ENCODE data around the gene NISCH.

NISCH gene

DNA sequence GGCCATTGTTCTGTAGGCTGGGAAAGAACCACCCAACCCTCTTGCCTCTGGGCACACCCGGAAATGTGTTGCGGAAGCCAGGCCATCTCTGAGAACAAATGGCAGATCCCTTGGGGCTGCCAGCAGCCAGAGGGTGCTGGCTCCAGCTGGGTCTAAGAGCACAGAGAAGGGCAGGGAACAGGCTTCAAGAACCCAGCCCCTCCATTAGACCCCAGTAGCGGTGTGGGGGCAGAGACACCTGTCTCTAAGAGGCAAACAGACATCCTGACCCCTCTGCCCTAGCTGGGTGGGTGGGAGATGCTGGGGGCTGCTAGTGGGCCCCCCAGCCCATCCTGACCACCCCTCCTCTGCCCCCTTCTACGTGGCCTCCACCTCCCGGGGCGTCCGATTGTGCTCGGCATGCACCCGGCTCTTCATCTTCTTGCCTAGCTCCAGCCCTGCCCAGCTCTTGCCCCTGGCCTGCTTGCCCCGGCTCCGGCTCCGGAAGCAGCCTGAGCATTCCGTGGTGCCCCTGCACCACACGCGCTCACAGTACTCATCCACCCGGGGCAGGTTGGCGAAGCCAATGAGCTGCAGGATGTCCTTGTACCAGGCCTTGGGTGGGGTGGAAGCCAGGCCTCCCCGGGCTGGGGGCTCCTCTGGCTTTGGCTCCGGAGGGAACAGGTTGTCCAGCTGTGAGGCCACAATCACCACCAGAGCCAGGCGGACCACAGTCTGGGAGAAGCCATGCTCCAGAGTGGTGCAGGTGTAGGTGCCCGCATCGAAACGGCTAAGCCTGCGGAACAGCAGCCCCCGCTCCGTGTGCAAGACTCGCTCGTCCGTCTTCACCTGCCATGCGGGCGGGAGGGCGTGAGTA lies 19.9 kb upstream of the NISCH start:
- no peak for DNase-seq (ENCODE audit: low read depth)

DNA sequence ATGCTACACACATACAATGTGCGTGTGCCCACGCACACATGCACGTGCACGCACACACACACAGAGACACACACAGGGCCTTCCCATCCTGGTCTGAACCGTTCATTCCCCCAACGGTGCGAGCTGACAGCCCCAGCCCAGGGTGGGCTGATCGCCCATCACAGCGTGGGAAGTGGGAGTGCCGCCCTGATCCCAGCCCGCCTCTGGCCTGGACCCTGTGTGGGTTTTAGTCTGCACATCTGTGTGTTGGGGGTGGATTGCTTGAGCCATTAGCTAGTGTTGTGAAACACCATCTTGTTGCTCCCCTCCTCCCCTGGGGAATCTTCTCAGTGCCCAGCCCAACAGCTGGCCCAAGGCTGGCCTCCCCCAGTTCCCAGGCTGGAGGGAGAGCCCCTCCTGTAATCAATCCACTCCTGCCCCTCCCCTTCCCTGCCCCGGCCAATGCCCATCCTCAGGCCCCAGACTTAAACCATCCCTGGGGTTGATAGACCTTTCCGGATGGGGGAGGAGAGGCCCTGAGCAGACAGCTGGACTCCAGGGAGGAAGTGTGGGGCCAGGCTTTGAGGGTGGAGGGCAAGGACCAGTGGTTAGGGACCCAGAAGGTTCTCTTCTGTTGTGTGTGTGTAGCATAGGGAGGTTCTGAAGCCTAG lies 18.8 kb upstream of the NISCH start:
- no peak for DNase-seq (ENCODE audit: low read depth)

- DNase-seq (ENCODE audit: low read depth): no peak
These were observed 17.9 kb upstream of the NISCH start for GRCh38 chr3:52437326-52438103.

- DNase-seq (ENCODE audit: low read depth): no peak
These were observed 17.4 kb upstream of the NISCH start for GRCh38 chr3:52438104-52438376.

GRCh38 chr3:52438579-52439425 lies 16.6 kb upstream of the NISCH start:
- no peak for DNase-seq (ENCODE audit: low read depth)

DNA sequence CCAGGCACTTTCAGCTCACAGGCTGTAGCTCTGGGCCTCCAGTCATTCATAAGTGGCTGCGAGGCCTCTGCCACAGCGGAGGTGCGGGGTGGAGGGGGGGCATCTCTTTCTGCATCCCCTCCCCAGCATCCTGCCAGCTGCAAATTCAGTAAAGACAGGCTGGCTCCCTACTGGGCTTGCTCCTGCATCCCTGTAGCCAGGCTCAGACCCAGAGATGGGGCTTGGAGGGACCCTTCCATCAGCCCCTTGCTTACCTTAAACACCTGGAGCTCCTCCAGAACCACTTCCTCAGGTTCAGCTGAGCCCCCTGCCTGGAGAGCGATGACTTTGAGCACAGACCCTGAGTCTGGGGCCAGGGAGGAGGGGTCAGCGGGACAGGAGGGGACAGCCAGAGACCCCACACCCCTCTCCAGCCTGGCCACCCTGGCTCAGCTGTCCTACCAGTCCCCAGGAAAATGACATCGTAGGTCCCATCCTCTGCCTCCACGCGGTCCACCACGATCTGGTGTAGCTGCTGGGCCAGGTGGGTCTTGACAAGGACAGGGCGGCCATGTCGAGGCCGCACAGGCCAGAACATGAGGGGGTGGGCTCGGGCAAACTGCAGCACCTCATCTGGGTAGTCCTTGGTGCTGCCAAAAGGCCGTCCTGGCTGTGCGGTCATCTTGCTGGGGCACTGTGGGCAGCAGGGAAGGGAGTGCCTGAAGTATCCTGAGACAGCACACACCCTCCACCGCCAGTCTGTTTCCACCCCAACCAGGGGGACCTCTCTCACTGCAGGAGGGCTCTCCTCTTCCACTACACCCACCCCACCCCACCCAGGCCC lies 15.8 kb upstream of the NISCH start:
- DNase-seq (ENCODE audit: low read depth): no peak

DNA sequence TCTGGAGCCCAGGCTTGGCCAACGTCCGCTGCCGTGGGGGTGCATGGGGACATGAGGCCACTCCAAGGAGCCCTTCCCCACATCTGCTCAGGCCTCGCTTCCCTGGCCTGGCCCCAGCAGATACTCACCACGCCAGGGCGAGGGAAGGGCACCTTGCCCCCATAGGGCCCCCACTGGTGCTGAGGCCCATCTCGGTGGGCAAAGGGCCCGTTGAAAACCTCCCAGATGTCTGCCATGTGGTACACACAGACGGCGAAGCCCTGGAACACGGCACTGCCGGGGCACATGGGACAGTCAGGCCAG lies 15.2 kb upstream of the NISCH start:
- DNase-seq (ENCODE audit: low read depth): no peak

DNA sequence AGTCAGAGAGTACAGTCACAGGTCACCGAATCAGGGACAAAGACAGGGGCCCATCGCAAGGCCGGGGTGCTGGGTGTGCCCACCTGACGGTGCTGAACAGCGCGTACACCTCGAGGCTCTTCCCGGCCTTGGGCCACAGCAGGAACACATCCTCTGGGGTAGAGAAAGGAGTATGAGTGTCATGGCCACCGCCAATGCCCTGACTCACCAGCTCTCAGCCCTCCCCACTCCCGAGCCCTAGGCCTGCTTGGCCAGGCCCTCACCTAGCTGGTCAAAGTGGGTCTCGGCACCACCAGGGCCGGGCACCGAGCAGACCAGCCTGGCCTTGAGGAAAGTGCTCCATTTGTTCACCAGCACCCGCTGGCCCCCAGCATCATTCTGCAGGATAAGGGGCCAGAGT lies 14.7 kb upstream of the NISCH start:
- no peak for DNase-seq (ENCODE audit: low read depth)

DNA sequence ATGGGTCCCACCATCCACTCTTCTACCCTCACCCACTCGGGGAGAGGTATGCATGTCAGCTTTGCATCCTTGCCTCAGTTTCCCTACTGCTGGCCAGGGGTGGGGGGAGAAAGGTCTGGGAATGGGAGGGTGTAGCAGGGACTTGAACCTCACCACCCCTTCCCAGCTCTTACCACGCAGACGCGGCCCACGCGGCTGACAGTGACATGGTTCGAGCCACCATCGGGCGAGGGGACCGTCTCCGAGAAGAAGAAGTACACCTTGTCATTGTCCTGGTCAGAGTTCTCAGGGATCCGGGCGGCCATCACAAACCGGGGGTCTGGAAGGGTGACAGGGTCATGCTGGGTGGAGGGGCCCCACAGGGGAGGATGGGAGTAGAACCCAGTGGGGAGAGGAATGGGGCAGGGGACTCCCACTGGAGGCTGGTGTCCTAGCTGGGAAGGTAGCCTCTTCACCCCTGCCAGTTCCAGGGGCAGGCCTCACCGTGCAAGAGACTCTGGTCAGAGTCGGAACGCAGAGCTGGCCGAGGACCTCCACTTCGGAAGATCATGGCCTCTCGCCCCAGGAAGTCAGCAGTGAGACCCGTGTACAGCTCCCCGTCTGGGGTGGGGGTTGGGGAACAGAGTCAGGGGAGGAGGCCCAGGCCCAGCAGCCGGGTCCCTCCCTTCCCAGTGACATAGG lies 14.2 kb upstream of the NISCH start:
- no peak for DNase-seq (ENCODE audit: low read depth)

DNA sequence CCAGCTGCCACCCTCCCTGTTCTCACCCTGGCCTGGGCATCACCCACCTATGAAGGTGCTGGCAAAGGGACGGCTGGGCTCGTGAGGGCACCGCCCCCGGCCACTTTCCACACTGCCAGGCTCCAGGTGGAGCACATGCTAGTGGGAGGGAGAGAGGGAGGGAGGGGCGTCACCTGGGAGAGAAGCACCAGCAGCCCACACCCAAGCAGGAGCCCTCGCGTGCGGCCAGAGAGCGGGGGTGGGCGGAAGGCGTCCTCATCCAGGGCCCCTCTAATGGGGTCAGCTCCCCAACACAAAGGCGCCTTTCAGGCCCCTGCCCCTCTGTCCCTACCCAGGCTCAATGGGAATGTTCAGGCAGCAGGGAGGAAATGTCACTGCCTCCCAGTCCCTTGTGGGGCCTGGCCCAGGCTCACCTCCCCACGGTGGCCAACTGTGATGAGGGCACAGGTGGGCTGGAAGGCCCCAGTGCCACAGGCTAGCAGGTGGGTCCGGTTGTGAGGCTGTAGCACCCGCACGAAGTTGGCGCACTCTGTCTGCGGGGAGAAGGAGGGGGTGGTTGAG lies 13.6 kb upstream of the NISCH start:
- no peak for DNase-seq (ENCODE audit: low read depth)

GRCh38 chr3:52442409-52443267 lies 12.8 kb upstream of the NISCH start:
- no peak for DNase-seq (ENCODE audit: low read depth)

DNA sequence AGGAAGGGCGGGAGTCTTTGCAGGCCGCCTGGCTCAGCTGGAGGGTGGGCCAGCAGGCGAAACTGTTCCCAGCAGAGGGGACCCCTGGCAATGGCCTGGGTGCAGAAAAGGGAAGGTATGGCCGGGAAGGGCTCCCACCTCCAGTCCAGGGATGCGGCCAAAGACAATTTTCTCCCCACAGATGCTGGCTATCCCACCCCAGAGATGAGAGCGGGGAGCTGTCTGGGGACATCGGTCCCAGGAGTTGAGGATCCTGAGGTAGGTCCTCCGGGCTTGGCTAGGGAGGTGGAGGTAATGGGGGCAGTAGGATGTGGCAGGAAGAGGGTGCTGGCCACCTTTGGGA lies 12.2 kb upstream of the NISCH start:
- no peak for DNase-seq (ENCODE audit: low read depth)

- DNase-seq (ENCODE audit: low read depth): no peak
These were observed 11.4 kb upstream of the NISCH start for GRCh38 chr3:52443791-52444687.

GRCh38 chr3:52444860-52445793 lies 10.3 kb upstream of the NISCH start, which contains the start of gene SEMA3G:
TSS of gene SEMA3G (minus strand) at chr3:52445103. CDS start at chr3:52445027, 76 bp downstream.
- peak; percentile 25 for DNase-seq (ENCODE audit: low read depth)

DNA sequence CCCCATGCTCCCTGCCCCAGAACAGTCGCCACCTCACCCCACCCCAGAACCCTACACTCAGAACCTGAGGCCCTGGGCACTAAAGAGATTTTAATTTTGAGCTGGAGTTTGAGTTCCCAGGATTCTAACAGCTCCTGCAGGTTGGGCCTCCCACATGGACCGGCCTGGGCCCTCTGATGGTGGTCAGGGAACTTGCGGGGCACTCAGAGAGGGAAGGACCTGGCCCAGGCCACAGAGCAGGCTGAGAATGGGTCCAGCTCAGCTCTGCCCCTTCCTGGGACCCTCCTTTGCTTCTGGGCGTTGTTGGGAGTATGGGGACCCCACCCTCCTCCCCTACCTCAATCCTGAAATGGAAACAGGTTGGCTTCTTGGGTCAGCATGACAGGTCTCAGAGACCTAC lies 9.4 kb upstream of the NISCH start:
- no peak for DNase-seq (ENCODE audit: low read depth)

- DNase-seq (ENCODE audit: low read depth): peak; percentile 21
These were observed 8.5 kb upstream of the NISCH start for GRCh38 chr3:52446631-52447511.

Data from stromal cell of bone marrow (primary cell).